ENCODE measurements around the gene DNAH11. TPM values are rescaled to one million over a fixed set of nuclear protein-coding genes. Genes with fewer than 3 reads are reported as not detected.

The DNAH11 gene
- total RNA-seq, 2 donors from 2014 or later = 0.05 to 0.32 TPM

DNA sequence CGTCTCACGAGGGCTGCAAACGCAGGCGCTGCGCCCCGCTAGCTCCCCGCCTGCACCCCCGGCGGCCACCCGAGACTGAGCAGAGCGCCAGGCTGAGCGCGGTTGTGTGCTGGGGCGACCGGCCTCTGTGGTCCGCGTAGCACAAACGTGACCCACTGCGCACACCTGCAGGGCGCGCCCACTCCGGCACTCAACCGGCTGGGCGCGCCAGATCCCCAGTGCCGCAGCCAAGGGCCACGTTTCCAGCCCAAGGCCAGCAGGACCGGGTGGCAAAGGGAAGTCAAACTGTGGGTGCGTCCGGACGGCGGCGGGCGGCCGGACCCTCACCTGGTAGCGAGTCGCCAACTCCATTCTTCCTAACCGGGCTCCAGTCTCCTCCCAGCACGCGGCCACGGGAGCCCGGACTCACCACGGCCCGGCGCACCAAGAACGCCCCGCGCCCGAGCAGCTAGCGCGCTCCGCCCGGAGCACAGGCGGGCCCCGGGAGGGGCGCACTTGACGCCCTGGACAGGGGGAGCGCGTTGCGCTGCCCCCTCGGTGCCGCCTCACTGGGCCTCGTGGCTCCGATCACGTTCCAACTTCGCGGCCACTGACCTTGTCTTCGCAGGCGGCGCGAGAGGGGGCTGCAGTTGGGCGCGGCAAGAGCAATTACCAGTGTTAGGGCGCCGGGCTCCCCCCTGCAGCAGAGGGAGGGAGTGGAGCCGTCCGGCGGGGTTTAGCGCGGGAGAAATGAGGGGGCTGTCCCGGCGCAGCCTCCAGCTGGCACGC lies 402.8 kb downstream of the DNAH11 start, which contains the start of gene CDCA7L:
Gene CDCA7L (minus strand): TSS at position 446 of the 768 bp plus-strand sequence. CDS start 95 bp downstream, at position 351.
- no peaks in the 10 kb centered on the region for H3K36me3 ChIP-seq
- H3K4me1 ChIP-seq = peaks cover 5% of the 10 kb centered on the region

DNA sequence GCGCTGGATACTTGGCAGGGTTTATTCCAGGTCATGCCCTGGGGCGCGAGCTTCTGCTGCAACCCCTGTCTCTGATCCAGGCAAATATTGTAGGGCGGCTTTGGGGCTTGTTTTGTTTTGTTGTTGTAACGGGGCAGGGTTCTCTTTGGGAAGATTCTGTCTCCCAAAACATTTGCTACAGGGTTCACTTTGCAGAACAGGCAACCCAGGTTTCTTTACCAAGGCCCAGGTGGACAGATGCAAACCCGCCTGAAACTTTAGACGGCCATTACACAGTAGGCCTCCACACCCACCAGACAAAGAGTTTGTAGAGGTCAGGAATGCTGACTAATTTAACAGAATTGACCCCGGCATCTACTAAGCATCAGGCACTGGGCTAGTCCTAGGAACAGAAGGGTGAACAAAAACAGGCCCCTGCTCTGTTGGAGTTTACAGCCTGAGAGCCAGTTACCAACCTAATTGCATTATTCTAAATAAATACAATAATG lies 403.4 kb downstream of the DNAH11 start:
- no peak for DNase-seq
- H3K4me1 ChIP-seq = peaks cover 5% of the 10 kb centered on the region
- TF ChIP-seq, protein P1, sequence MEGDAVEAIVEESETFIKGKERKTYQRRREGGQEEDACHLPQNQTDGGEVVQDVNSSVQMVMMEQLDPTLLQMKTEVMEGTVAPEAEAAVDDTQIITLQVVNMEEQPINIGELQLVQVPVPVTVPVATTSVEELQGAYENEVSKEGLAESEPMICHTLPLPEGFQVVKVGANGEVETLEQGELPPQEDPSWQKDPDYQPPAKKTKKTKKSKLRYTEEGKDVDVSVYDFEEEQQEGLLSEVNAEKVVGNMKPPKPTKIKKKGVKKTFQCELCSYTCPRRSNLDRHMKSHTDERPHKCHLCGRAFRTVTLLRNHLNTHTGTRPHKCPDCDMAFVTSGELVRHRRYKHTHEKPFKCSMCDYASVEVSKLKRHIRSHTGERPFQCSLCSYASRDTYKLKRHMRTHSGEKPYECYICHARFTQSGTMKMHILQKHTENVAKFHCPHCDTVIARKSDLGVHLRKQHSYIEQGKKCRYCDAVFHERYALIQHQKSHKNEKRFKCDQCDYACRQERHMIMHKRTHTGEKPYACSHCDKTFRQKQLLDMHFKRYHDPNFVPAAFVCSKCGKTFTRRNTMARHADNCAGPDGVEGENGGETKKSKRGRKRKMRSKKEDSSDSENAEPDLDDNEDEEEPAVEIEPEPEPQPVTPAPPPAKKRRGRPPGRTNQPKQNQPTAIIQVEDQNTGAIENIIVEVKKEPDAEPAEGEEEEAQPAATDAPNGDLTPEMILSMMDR (IDR thresholded peaks at IDR 0.05) = no peak
- H3K27me3 ChIP-seq = no peaks in the 10 kb centered on the region
- H3K4me3 ChIP-seq = peak overlapping the region; percentile 48
- peak overlapping the region in 1 of 2 donors; percentile 30 for H3K9ac ChIP-seq (ENCODE audit: low read depth in 2 of 2, low read length in 2 of 2)
- H3K36me3 ChIP-seq = no peaks in the 10 kb centered on the region
- intact Hi-C loops (cut with DNase I) = loop anchor here (10.0 kb wide), 1 partner anchor 1151 kb away; no protein-coding TSS in a partner anchor
- H3K9me3 ChIP-seq = no peaks in the 10 kb centered on the region
- H3K27ac ChIP-seq = peak overlapping the region; percentile 80

More for the DNA sequence above, 402.8 kb downstream of the DNAH11 start, which contains the start of gene CDCA7L:
- Histone ChIP-seq H3K27me3 (no peaks in the 10 kb centered on the region), H3K4me3 (peak within 1 kb of the TSS; percentile 48), H3K9ac (ENCODE audit: low read depth in 2 of 2, low read length in 2 of 2) (peak within 1 kb of the TSS; percentile 30 to 71), H3K9me3 (no peaks in the 10 kb centered on the region), H3K27ac (peak within 1 kb of the TSS; percentile 80)
- intact Hi-C loops (cut with DNase I) = loop anchor here (10.0 kb wide), 1 partner anchor 1151 kb away; no protein-coding TSS in a partner anchor
- DNase-seq = peak; percentile 86
- TF ChIP-seq, protein P1 (IDR thresholded peaks at IDR 0.05) = no peak

DNA sequence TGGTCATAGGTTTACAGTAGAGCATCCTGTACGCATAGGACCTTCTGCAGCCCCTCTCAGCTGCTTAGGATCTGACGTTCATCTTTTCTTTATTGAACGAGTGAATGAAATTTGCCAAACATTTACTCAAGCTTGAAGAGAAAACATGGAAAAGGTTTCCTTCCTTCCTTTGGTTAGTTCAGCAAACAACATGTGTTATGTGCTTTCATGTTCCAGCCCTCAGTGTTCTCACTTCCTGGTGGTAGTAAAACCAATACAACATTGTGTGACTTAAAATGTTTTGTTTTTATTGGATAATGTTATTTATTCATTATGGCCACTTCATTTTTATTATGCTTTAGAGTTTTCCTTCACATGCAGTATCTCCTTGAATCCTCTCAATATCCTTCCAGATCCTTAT lies 404.2 kb downstream of the DNAH11 start:
- TF ChIP-seq, protein P1 (IDR thresholded peaks at IDR 0.05) = no peak
- DNase-seq = no peak
- Histone ChIP-seq H3K9ac (ENCODE audit: low read depth in 2 of 2, low read length in 2 of 2) (peak overlapping the region in 1 of 2 donors; percentile 32), H3K4me3 (no peak overlapping the region), H3K27me3 (no peaks in the 10 kb centered on the region), H3K27ac (no peak overlapping the region), H3K9me3 (no peaks in the 10 kb centered on the region), H3K36me3 (no peaks in the 10 kb centered on the region), H3K4me1 (peaks cover 5% of the 10 kb centered on the region)
- intact Hi-C loops (cut with DNase I) = loop anchor here (10.0 kb wide), 1 partner anchor 1152 kb away; no protein-coding TSS in a partner anchor

DNA sequence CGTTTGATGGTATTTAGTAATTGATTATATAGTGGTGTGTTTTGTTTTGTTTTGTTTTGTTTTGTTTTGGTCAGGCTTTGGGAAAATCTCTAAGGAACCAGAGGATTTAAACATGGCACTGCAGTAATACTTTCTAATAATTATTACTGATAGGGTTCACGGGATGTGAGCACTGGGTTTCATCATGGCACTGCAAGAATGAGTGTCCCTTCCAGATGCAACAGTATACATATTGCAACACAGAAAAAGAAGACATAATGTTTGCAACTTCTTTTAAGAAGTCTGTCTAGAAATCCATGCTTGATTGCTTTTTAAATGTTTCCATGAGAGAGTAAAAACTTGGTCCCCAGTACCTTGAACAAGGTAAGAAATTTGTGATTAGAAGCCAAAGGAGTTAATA lies 405.1 kb downstream of the DNAH11 start:
- no peak for DNase-seq
- intact Hi-C loops (cut with DNase I) = loop anchor here (10.0 kb wide), 1 partner anchor 1153 kb away; no protein-coding TSS in a partner anchor
- no peaks in the 10 kb centered on the region for H3K9me3 ChIP-seq
- H3K9ac ChIP-seq (ENCODE audit: low read depth in 2 of 2, low read length in 2 of 2) = no peak overlapping the region
- TF ChIP-seq, protein P1 (IDR thresholded peaks at IDR 0.05) = no peak
- peaks cover 5% of the 10 kb centered on the region for H3K4me1 ChIP-seq
- H3K4me3 ChIP-seq = no peak overlapping the region
- no peak overlapping the region for H3K27ac ChIP-seq
- no peaks in the 10 kb centered on the region for H3K36me3 ChIP-seq
- H3K27me3 ChIP-seq = no peaks in the 10 kb centered on the region

DNA sequence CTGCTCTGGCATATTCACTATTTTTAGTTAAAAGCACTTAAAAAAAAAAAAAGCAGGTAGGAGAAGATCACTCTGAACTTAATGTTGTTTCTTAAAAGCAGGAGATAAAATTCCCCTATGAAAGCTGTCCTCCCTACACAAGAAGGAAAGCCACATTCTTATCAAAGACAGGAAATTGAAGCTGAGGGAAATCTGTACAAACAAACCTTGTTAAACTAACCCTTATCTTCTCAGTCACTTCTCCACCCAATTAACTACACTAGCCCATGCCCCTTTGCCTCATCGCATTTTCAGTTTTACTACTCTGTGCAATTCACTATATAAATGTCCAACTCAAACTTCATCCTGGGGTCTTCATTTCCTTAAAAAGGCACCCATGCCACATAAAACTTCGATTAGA lies 405.5 kb downstream of the DNAH11 start:
- peaks cover 5% of the 10 kb centered on the region for H3K4me1 ChIP-seq
- no peaks in the 10 kb centered on the region for H3K27me3 ChIP-seq
- DNase-seq = no peak
- no peak overlapping the region for H3K4me3 ChIP-seq
- H3K27ac ChIP-seq = no peak overlapping the region
- H3K9ac ChIP-seq (ENCODE audit: low read depth in 2 of 2, low read length in 2 of 2) = no peak overlapping the region
- TF ChIP-seq, protein P1 (IDR thresholded peaks at IDR 0.05) = no peak
- intact Hi-C loops (cut with DNase I) = loop anchor here (10.0 kb wide), 1 partner anchor 1154 kb away; no protein-coding TSS in a partner anchor
- no peaks in the 10 kb centered on the region for H3K36me3 ChIP-seq
- H3K9me3 ChIP-seq = no peaks in the 10 kb centered on the region

Measured in colonic mucosa (tissue), 4 donors.